ENCODE data around the gene SPTBN1.

Gene SPTBN1

GRCh38 chr2:54636415-54637139 lies 180.4 kb downstream of the SPTBN1 start:
- Histone ChIP-seq H3K4me1 (ENCODE audit: control insufficient read depth, insufficient read depth, low read length) (peaks cover 17% of the 10 kb centered on the region; the same call in 1 of the 2 replicates), H3K36me3 (ENCODE audit: control insufficient read depth, insufficient read depth, low read length) (peaks cover 88% of the 10 kb centered on the region), H3K9ac (ENCODE audit: low read length) (no peak overlapping the region), H3K27ac (ENCODE audit: low read depth, low read length) (no peak overlapping the region), H3K4me3 (ENCODE audit: low read depth, low read length) (no peak overlapping the region), H3K9me3 (ENCODE audit: control insufficient read depth, insufficient read depth, low read depth, low read length) (no peaks in the 10 kb centered on the region), H3K27me3 (ENCODE audit: control insufficient read depth, insufficient read depth, low read length) (no peaks in the 10 kb centered on the region)

- H3K36me3 ChIP-seq (ENCODE audit: control insufficient read depth, insufficient read depth, low read length) = peaks cover 88% of the 10 kb centered on the region
Measured at GRCh38 chr2:54638103-54638502, 182.0 kb downstream of the SPTBN1 start.

GRCh38 chr2:54638774-54639187 lies 182.7 kb downstream of the SPTBN1 start:
- Histone ChIP-seq H3K4me3 (ENCODE audit: low read depth, low read length) (no peak overlapping the region), H3K4me1 (ENCODE audit: control insufficient read depth, insufficient read depth, low read length) (peaks cover 17% of the 10 kb centered on the region; the same call in 1 of the 2 replicates), H3K27ac (ENCODE audit: low read depth, low read length) (no peak overlapping the region), H3K9me3 (ENCODE audit: control insufficient read depth, insufficient read depth, low read depth, low read length) (no peaks in the 10 kb centered on the region), H3K27me3 (ENCODE audit: control insufficient read depth, insufficient read depth, low read length) (no peaks in the 10 kb centered on the region), H3K9ac (ENCODE audit: low read length) (no peak overlapping the region), H3K36me3 (ENCODE audit: control insufficient read depth, insufficient read depth, low read length) (peaks cover 88% of the 10 kb centered on the region)

More at GRCh38 chr2:54638103-54638502, 182.0 kb downstream of the SPTBN1 start:
- Histone ChIP-seq H3K27me3 (ENCODE audit: control insufficient read depth, insufficient read depth, low read length) (no peaks in the 10 kb centered on the region), H3K9me3 (ENCODE audit: control insufficient read depth, insufficient read depth, low read depth, low read length) (no peaks in the 10 kb centered on the region), H3K4me3 (ENCODE audit: low read depth, low read length) (no peak overlapping the region), H3K27ac (ENCODE audit: low read depth, low read length) (no peak overlapping the region), H3K4me1 (ENCODE audit: control insufficient read depth, insufficient read depth, low read length) (peaks cover 17% of the 10 kb centered on the region; the same call in 1 of the 2 replicates), H3K9ac (ENCODE audit: low read length) (no peak overlapping the region)

- Histone ChIP-seq H3K27me3 (ENCODE audit: control insufficient read depth, insufficient read depth, low read length) (no peaks in the 10 kb centered on the region), H3K9ac (ENCODE audit: low read length) (no peak overlapping the region), H3K4me3 (ENCODE audit: low read depth, low read length) (no peak overlapping the region), H3K4me1 (ENCODE audit: control insufficient read depth, insufficient read depth, low read length) (peaks cover 9% of the 10 kb centered on the region; the same call in 1 of the 2 replicates), H3K9me3 (ENCODE audit: control insufficient read depth, insufficient read depth, low read depth, low read length) (no peaks in the 10 kb centered on the region), H3K27ac (ENCODE audit: low read depth, low read length) (no peak overlapping the region), H3K36me3 (ENCODE audit: control insufficient read depth, insufficient read depth, low read length) (peaks cover 88% of the 10 kb centered on the region)
Measured at GRCh38 chr2:54639609-54640008, 183.5 kb downstream of the SPTBN1 start.

- no peak overlapping the region for H3K27ac ChIP-seq (ENCODE audit: low read depth, low read length)
- H3K4me1 ChIP-seq (ENCODE audit: control insufficient read depth, insufficient read depth, low read length) = no peaks in the 10 kb centered on the region
Measured at GRCh38 chr2:54640834-54641540, 184.9 kb downstream of the SPTBN1 start.

GRCh38 chr2:54641988-54642387 lies 185.9 kb downstream of the SPTBN1 start:
- Histone ChIP-seq H3K9me3 (ENCODE audit: control insufficient read depth, insufficient read depth, low read depth, low read length) (no peaks in the 10 kb centered on the region), H3K27ac (ENCODE audit: low read depth, low read length) (no peak overlapping the region), H3K4me1 (ENCODE audit: control insufficient read depth, insufficient read depth, low read length) (no peaks in the 10 kb centered on the region), H3K27me3 (ENCODE audit: control insufficient read depth, insufficient read depth, low read length) (no peaks in the 10 kb centered on the region), H3K9ac (ENCODE audit: low read length) (no peak overlapping the region), H3K36me3 (ENCODE audit: control insufficient read depth, insufficient read depth, low read length) (peaks cover 94% of the 10 kb centered on the region), H3K4me3 (ENCODE audit: low read depth, low read length) (no peak overlapping the region)

More at GRCh38 chr2:54640834-54641540, 184.9 kb downstream of the SPTBN1 start:
- peaks cover 91% of the 10 kb centered on the region for H3K36me3 ChIP-seq (ENCODE audit: control insufficient read depth, insufficient read depth, low read length)
- no peaks in the 10 kb centered on the region for H3K9me3 ChIP-seq (ENCODE audit: control insufficient read depth, insufficient read depth, low read depth, low read length)
- H3K9ac ChIP-seq (ENCODE audit: low read length) = no peak overlapping the region
- H3K4me3 ChIP-seq (ENCODE audit: low read depth, low read length) = no peak overlapping the region
- no peaks in the 10 kb centered on the region for H3K27me3 ChIP-seq (ENCODE audit: control insufficient read depth, insufficient read depth, low read length)

GRCh38 chr2:54642677-54643430 lies 186.7 kb downstream of the SPTBN1 start:
- Histone ChIP-seq H3K9me3 (ENCODE audit: control insufficient read depth, insufficient read depth, low read depth, low read length) (no peaks in the 10 kb centered on the region), H3K4me3 (ENCODE audit: low read depth, low read length) (no peak overlapping the region), H3K27me3 (ENCODE audit: control insufficient read depth, insufficient read depth, low read length) (no peaks in the 10 kb centered on the region), H3K4me1 (ENCODE audit: control insufficient read depth, insufficient read depth, low read length) (no peaks in the 10 kb centered on the region), H3K36me3 (ENCODE audit: control insufficient read depth, insufficient read depth, low read length) (peaks cover 95% of the 10 kb centered on the region), H3K27ac (ENCODE audit: low read depth, low read length) (no peak overlapping the region), H3K9ac (ENCODE audit: low read length) (no peak overlapping the region)

GRCh38 chr2:54644236-54644635 lies 188.1 kb downstream of the SPTBN1 start:
- Histone ChIP-seq H3K27ac (ENCODE audit: low read depth, low read length) (no peak overlapping the region), H3K9ac (ENCODE audit: low read length) (no peak overlapping the region), H3K36me3 (ENCODE audit: control insufficient read depth, insufficient read depth, low read length) (peaks cover 95% of the 10 kb centered on the region), H3K9me3 (ENCODE audit: control insufficient read depth, insufficient read depth, low read depth, low read length) (no peaks in the 10 kb centered on the region), H3K4me1 (ENCODE audit: control insufficient read depth, insufficient read depth, low read length) (no peaks in the 10 kb centered on the region), H3K4me3 (ENCODE audit: low read depth, low read length) (no peak overlapping the region), H3K27me3 (ENCODE audit: control insufficient read depth, insufficient read depth, low read length) (no peaks in the 10 kb centered on the region)

- H3K4me1 ChIP-seq (ENCODE audit: control insufficient read depth, insufficient read depth, low read length) = no peaks in the 10 kb centered on the region
- no peak overlapping the region for H3K9ac ChIP-seq (ENCODE audit: low read length)
- no peaks in the 10 kb centered on the region for H3K9me3 ChIP-seq (ENCODE audit: control insufficient read depth, insufficient read depth, low read depth, low read length)
- H3K4me3 ChIP-seq (ENCODE audit: low read depth, low read length) = no peak overlapping the region
- H3K36me3 ChIP-seq (ENCODE audit: control insufficient read depth, insufficient read depth, low read length) = peaks cover 96% of the 10 kb centered on the region
- no peaks in the 10 kb centered on the region for H3K27me3 ChIP-seq (ENCODE audit: control insufficient read depth, insufficient read depth, low read length)
- H3K27ac ChIP-seq (ENCODE audit: low read depth, low read length) = no peak overlapping the region
Measured at GRCh38 chr2:54646170-54646927, 190.2 kb downstream of the SPTBN1 start.

- Histone ChIP-seq H3K27ac (ENCODE audit: low read depth, low read length) (no peak overlapping the region), H3K4me3 (ENCODE audit: low read depth, low read length) (no peak overlapping the region), H3K27me3 (ENCODE audit: control insufficient read depth, insufficient read depth, low read length) (no peaks in the 10 kb centered on the region), H3K4me1 (ENCODE audit: control insufficient read depth, insufficient read depth, low read length) (no peaks in the 10 kb centered on the region), H3K36me3 (ENCODE audit: control insufficient read depth, insufficient read depth, low read length) (peaks cover 99% of the 10 kb centered on the region), H3K9me3 (ENCODE audit: control insufficient read depth, insufficient read depth, low read depth, low read length) (no peaks in the 10 kb centered on the region), H3K9ac (ENCODE audit: low read length) (no peak overlapping the region)
Measured at GRCh38 chr2:54648256-54648655, 192.1 kb downstream of the SPTBN1 start.
